GM19035 (cell line): ENCODE data around the gene NRAP.

Experiments used
- ATAC-seq: cut with Tn5 transposase; IDR thresholded peaks from one replicate; pipeline ENCODE4 v1.9.1; 2021; ENCODE audit not compliant: unreplicated experiment

Gene NRAP

GRCh38 chr10:113563306-113564088, 100.3 kb downstream of the NRAP start:
- peak; percentile 98 for ATAC-seq

- ATAC-seq = no peak
These were observed 101.1 kb downstream of the NRAP start for GRCh38 chr10:113562704-113563103.

GRCh38 chr10:113562069-113562468, 101.8 kb downstream of the NRAP start:
- no peak for ATAC-seq

- ATAC-seq = no peak
These were observed 102.6 kb downstream of the NRAP start for GRCh38 chr10:113561214-113561613.

- ATAC-seq = no peak
These were observed 103.8 kb downstream of the NRAP start for GRCh38 chr10:113560071-113560470.

GRCh38 chr10:113557903-113558321, 105.9 kb downstream of the NRAP start:
- no peak for ATAC-seq

- ATAC-seq = no peak
These were observed 106.4 kb downstream of the NRAP start for GRCh38 chr10:113557424-113557862.

- no peak for ATAC-seq
These were observed 108.1 kb downstream of the NRAP start for GRCh38 chr10:113555751-113556150.

- no peak for ATAC-seq
These were observed 108.6 kb downstream of the NRAP start for GRCh38 chr10:113555245-113555644.

- no peak for ATAC-seq
These were observed 109.6 kb downstream of the NRAP start for GRCh38 chr10:113554214-113554613.

GRCh38 chr10:113553149-113553548, 110.7 kb downstream of the NRAP start:
- ATAC-seq = no peak

GRCh38 chr10:113552701-113553100, 111.1 kb downstream of the NRAP start, which contains the start of gene HABP2:
TSS of gene HABP2 (plus strand) at chr10:113553053. CDS start at chr10:113553122, 69 bp downstream.
- ATAC-seq = no peak

- ATAC-seq = no peak
These were observed 111.8 kb downstream of the NRAP start for GRCh38 chr10:113552014-113552413.

GRCh38 chr10:113550365-113550764, 113.5 kb downstream of the NRAP start:
- ATAC-seq = no peak

- ATAC-seq = no peak
These were observed 114.0 kb downstream of the NRAP start for GRCh38 chr10:113549856-113550255.

GRCh38 chr10:113547426-113547825, 116.4 kb downstream of the NRAP start:
- no peak for ATAC-seq

- no peak for ATAC-seq
These were observed 119.4 kb downstream of the NRAP start for GRCh38 chr10:113544392-113544791.

GRCh38 chr10:113543107-113543955, 120.5 kb downstream of the NRAP start:
- no peak for ATAC-seq

- no peak for ATAC-seq
These were observed 122.3 kb downstream of the NRAP start for GRCh38 chr10:113541549-113541927.

GRCh38 chr10:113540845-113541548, 122.8 kb downstream of the NRAP start:
- ATAC-seq = no peak

GRCh38 chr10:113539789-113540188, 124.1 kb downstream of the NRAP start:
- no peak for ATAC-seq
